ENCODE measurements around the gene CELA3A.
"Not testable (repeated sequence)": the region's sequence is repeated elsewhere in the genome, so short reads cannot be mapped to it uniquely, and the experiment has no call there.

CELA3A gene

GRCh38 chr1:22001409-22001808 lies at the start of gene CELA3A:
TSS of gene CELA3A (plus strand) at chr1:22001657. CDS start at chr1:22001675, 18 bp downstream.
- no peak for DNase-seq (ENCODE audit: low read depth, low spot score)

GRCh38 chr1:21952786-21953520 lies 48.5 kb upstream of the CELA3A start:
- DNase-seq (ENCODE audit: low read depth, low spot score), result no peak

- DNase-seq (ENCODE audit: low read depth, low spot score), result no peak
These were observed 46.4 kb upstream of the CELA3A start for GRCh38 chr1:21955058-21955457.

GRCh38 chr1:21955501-21956281 lies 45.8 kb upstream of the CELA3A start:
- no peak for DNase-seq (ENCODE audit: low read depth, low spot score)

- DNase-seq (ENCODE audit: low read depth, low spot score), result no peak
These were observed 44.5 kb upstream of the CELA3A start for GRCh38 chr1:21956720-21957552.

- no peak for DNase-seq (ENCODE audit: low read depth, low spot score)
These were observed 40.1 kb upstream of the CELA3A start for GRCh38 chr1:21961337-21961736.

- no peak for DNase-seq (ENCODE audit: low read depth, low spot score)
These were observed 39.7 kb upstream of the CELA3A start for GRCh38 chr1:21961799-21962198.

GRCh38 chr1:21963477-21964217 lies 37.8 kb upstream of the CELA3A start:
- peak; percentile 60 for DNase-seq (ENCODE audit: low read depth, low spot score)

GRCh38 chr1:21966247-21967000 lies 35.0 kb upstream of the CELA3A start:
- no peak for DNase-seq (ENCODE audit: low read depth, low spot score)

- DNase-seq (ENCODE audit: low read depth, low spot score), result not testable (repeated sequence)
These were observed 34.2 kb upstream of the CELA3A start for GRCh38 chr1:21967216-21967615.

- DNase-seq (ENCODE audit: low read depth, low spot score), result not testable (repeated sequence)
These were observed 32.4 kb upstream of the CELA3A start for GRCh38 chr1:21969066-21969465.

- DNase-seq (ENCODE audit: low read depth, low spot score), result not testable (repeated sequence)
These were observed 30.9 kb upstream of the CELA3A start for GRCh38 chr1:21970523-21970922.

- not testable (repeated sequence) for DNase-seq (ENCODE audit: low read depth, low spot score)
These were observed 28.4 kb upstream of the CELA3A start for GRCh38 chr1:21972973-21973441.

- not testable (repeated sequence) for DNase-seq (ENCODE audit: low read depth, low spot score)
These were observed 27.5 kb upstream of the CELA3A start for GRCh38 chr1:21973948-21974347.

- not testable (repeated sequence) for DNase-seq (ENCODE audit: low read depth, low spot score)
These were observed 26.8 kb upstream of the CELA3A start for GRCh38 chr1:21974699-21975098.

GRCh38 chr1:21975296-21975695 lies 26.2 kb upstream of the CELA3A start:
- not testable (repeated sequence) for DNase-seq (ENCODE audit: low read depth, low spot score)

GRCh38 chr1:21976703-21977239 lies 24.7 kb upstream of the CELA3A start, which contains the start of gene CELA3B:
TSS of gene CELA3B (plus strand) at chr1:21977022. CDS start at chr1:21977040, 18 bp downstream.
- DNase-seq (ENCODE audit: low read depth, low spot score), result not testable (repeated sequence)

- not testable (repeated sequence) for DNase-seq (ENCODE audit: low read depth, low spot score)
These were observed 23.2 kb upstream of the CELA3A start for GRCh38 chr1:21978209-21978608.

GRCh38 chr1:21980515-21981220 lies 20.8 kb upstream of the CELA3A start:
- not testable (repeated sequence) for DNase-seq (ENCODE audit: low read depth, low spot score)
